PC-9 (cell line): ENCODE results near the gene NOVA1. TPM values are rescaled to one million over a fixed set of nuclear protein-coding genes. Genes with fewer than 3 reads are reported as not detected.

Experiments used
- BruUV-seq: library from RNA; stranded (reverse); fragments of 400-500 nt; replicated peaks from 2 replicates; lab custom pipeline; 2021; lab: Mats Ljungman, UMichigan
- CTCF ChIA-PET: fragments of 300-600 bp; sonication (Branson Sonifier 250); formaldehyde crosslinking; loops from one replicate; lab custom pipeline; 2022; ENCODE audit warnings: antibody characterized with exemption; lab: Charles Lee
- POLR2A ChIA-PET: fragments of 300-600 bp; sonication (Branson Sonifier 250); formaldehyde crosslinking; loops from one replicate; lab custom pipeline; 2022; ENCODE audit warnings: antibody characterized with exemption; ENCODE audit not compliant: unreplicated experiment; lab: Charles Lee
- DNase-seq, 2 experiments: peaks; one replicate each; pipeline versions ENCODE4 v3.0.0 to v3.0.0-alpha.2; 2015 to 2022; ENCODE audit warnings: mixed read lengths in 1 of 2
- H2AFZ ChIP-seq: fragments of 200-600 bp; sonication (generic); 2 replicates; pipeline ENCODE4 v1.8.1; 2017; ENCODE audit warnings: antibody characterized with exemption
- H3F3A ChIP-seq: fragments of 200-600 bp; sonication (generic); 2 replicates; pipeline ENCODE4 v1.8.1; 2017; ENCODE audit warnings: antibody characterized with exemption, mild to moderate bottlenecking, low read depth; ENCODE audit not compliant: insufficient read depth
- H3K27ac ChIP-seq: fragments of 200-600 bp; sonication (generic); 2 replicates; pipeline ENCODE4 v1.6.1; 2016; ENCODE audit warnings: mixed run types
- H3K27me3 ChIP-seq: fragments of 200-600 bp; sonication (generic); 2 replicates; pipeline ENCODE4 v1.6.1; 2016; ENCODE audit warnings: low read depth, mixed run types; ENCODE audit not compliant: insufficient read depth
- H3K36me3 ChIP-seq: fragments of 200-600 bp; sonication (generic); 2 replicates; pipeline ENCODE4 v1.6.1; 2016; ENCODE audit warnings: low read depth, mixed run types
- H3K4me1 ChIP-seq: fragments of 200-600 bp; sonication (generic); replicated peaks from 2 replicates; pipeline ENCODE4 v1.6.1; 2016; ENCODE audit warnings: mixed run types; ENCODE audit not compliant: insufficient read depth
- H3K4me2 ChIP-seq: fragments of 200-600 bp; sonication (generic); 2 replicates; pipeline ENCODE4 v1.6.1; 2017; ENCODE audit warnings: mixed run types
- H3K4me3 ChIP-seq: fragments of 200-600 bp; sonication (generic); 2 replicates; pipeline ENCODE4 v1.6.1; 2016; ENCODE audit warnings: mixed run types
- H3K79me2 ChIP-seq: fragments of 200-600 bp; sonication (generic); 2 replicates; pipeline ENCODE4 v1.6.1; 2017; ENCODE audit warnings: low read depth, mixed run types
- H3K9me2 ChIP-seq: fragments of 200-600 bp; sonication (generic); 2 replicates; pipeline ENCODE4 v1.8.1; 2017; ENCODE audit warnings: mild to moderate bottlenecking; ENCODE audit not compliant: insufficient read depth
- H3K9me3 ChIP-seq: fragments of 200-600 bp; sonication (generic); 2 replicates; pipeline ENCODE4 v1.8.1; 2016; ENCODE audit warnings: low read depth; ENCODE audit not compliant: insufficient read depth
- H4K20me1 ChIP-seq: fragments of 200-600 bp; sonication (generic); 2 replicates; pipeline ENCODE4 v1.8.1; 2017; ENCODE audit not compliant: insufficient read depth
- CTCF ChIP-seq: fragments of 200-600 bp; sonication (generic); conservative IDR thresholded peaks from 2 replicates; pipeline ENCODE4 v1.6.1; 2017; ENCODE audit warnings: mixed run types, antibody characterized with exemption, mild to moderate bottlenecking, moderate library complexity
- EZH2 ChIP-seq: fragments of 200-600 bp; sonication (generic); IDR thresholded peaks from 2 replicates; pipeline ENCODE4 v1.8.0; 2017; ENCODE audit warnings: antibody characterized with exemption, low read depth
- intact Hi-C: fragments of 100-400 bp; cut with micrococcal nuclease; formaldehyde crosslinking; loops from one replicate; pipeline ENCODE4 v1.10.0; 2022; ENCODE audit not compliant: unreplicated experiment
- total RNA-seq: library from RNA; stranded (reverse); gene quantifications from 2 replicates; pipeline ENCODE4 v1.2.3, GENCODE V29; 2021

NOVA1 gene
- total RNA-seq, 1 experiment from 2014 or later: 1.1 TPM

DNA sequence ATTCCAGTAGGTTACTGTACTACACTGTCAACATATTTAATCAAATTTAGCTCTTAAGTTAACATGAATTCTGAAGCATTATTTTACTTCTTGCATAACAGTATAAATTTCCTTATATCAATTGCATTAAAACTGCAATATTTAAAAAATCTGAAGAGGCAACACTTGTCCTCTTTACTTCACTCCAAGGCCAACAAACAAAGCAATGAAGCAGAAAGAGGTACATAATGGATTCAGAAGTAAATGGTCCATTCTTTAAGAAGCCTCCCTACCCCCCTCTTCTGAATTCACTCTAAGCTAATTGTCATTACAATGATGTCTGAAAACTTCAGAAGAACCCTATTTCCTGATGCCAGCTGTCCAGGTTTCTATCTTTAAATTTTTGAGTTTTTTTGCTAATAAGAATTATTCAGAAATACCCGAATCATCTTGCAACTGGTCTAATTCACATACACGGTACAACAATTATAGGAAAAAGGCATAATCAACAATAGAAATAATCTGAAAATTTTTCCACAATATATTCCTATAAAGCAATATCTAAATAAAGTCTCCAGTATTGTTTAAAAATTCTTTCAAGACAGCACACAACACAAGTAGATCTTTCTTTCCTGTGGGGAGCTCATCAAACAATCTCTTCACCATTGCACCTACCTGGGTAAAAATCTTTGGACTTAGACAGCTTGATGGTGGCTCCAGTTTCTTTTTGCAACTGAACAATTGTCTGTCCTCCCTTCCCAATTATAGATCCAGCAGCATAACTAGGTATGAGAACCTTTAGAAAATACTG is 2.9 kb downstream of the NOVA1 start:
- DNase-seq: no peak
- no TSS peak for BruUV-seq
- no peaks in the 10 kb centered on the region for H3F3A ChIP-seq
- no peak overlapping the region for H3K4me2 ChIP-seq
- ChIA-PET POLR2A (interaction anchor here (0.7 kb wide), 1 partner anchor 1387 kb away, joined by 7 read pairs; no protein-coding TSS in a partner anchor), CTCF (no interaction called here)
- no peak overlapping the region for H2AFZ ChIP-seq
- no peaks in the 10 kb centered on the region for H3K27me3 ChIP-seq
- H3K9me2 ChIP-seq: no peaks in the 10 kb centered on the region
- H4K20me1 ChIP-seq: no peaks in the 10 kb centered on the region
- intact Hi-C loops: no loop called here
- H3K4me3 ChIP-seq: no peak overlapping the region
- no peaks in the 10 kb centered on the region for H3K9me3 ChIP-seq
- peaks cover 10% of the 10 kb centered on the region for H3K4me1 ChIP-seq
- H3K27ac ChIP-seq: no peak overlapping the region
- TF ChIP-seq CTCF (no peak), EZH2 (no peak)
- H3K79me2 ChIP-seq: no peaks in the 10 kb centered on the region
- no peaks in the 10 kb centered on the region for H3K36me3 ChIP-seq

- Histone ChIP-seq H3K36me3 (no peaks in the 10 kb centered on the region), H3F3A (no peaks in the 10 kb centered on the region), H3K9me3 (no peaks in the 10 kb centered on the region), H3K4me2 (no peak overlapping the region), H3K27me3 (no peaks in the 10 kb centered on the region), H3K4me3 (no peak overlapping the region), H4K20me1 (no peaks in the 10 kb centered on the region), H3K79me2 (no peaks in the 10 kb centered on the region), H3K27ac (no peak overlapping the region), H3K9me2 (no peaks in the 10 kb centered on the region), H2AFZ (no peak overlapping the region), H3K4me1 (peaks cover 10% of the 10 kb centered on the region)
- TF ChIP-seq CTCF (no peak), EZH2 (no peak)
- DNase-seq: no peak
- intact Hi-C loops: no loop called here
- ChIA-PET CTCF (no interaction called here), POLR2A (interaction anchor here (0.7 kb wide), 1 partner anchor 1388 kb away, joined by 7 read pairs; no protein-coding TSS in a partner anchor)
- BruUV-seq: no TSS peak
Observed at GRCh38 chr14:26594148-26594547, 3.7 kb downstream of the NOVA1 start.

GRCh38 chr14:26593357-26593756 is 4.5 kb downstream of the NOVA1 start:
- Histone ChIP-seq H3K9me2 (no peaks in the 10 kb centered on the region), H3K27me3 (no peaks in the 10 kb centered on the region), H3F3A (no peaks in the 10 kb centered on the region), H3K4me2 (no peak overlapping the region), H3K4me1 (peaks cover 10% of the 10 kb centered on the region), H4K20me1 (no peaks in the 10 kb centered on the region), H3K9me3 (no peaks in the 10 kb centered on the region), H3K79me2 (no peaks in the 10 kb centered on the region), H3K27ac (no peak overlapping the region), H3K4me3 (no peak overlapping the region), H3K36me3 (no peaks in the 10 kb centered on the region), H2AFZ (no peak overlapping the region)
- ChIA-PET POLR2A (no interaction called here), CTCF (no interaction called here)
- intact Hi-C loops: no loop called here
- no peak for DNase-seq
- TF ChIP-seq CTCF (no peak), EZH2 (no peak)
- BruUV-seq: no TSS peak
